Measurements from ENCODE around the gene VAV2. TPM values are rescaled to one million over a fixed set of nuclear protein-coding genes. Genes with fewer than 3 reads are reported as not detected.

Gene VAV2
- polyA plus RNA-seq, 2 of the 4 experiments (the other 2 are of a cell fraction), result 9.8 to 21.4 TPM

- Histone ChIP-seq H3K4me2 (no peak overlapping the region), H3K27ac (no peak overlapping the region), H3K4me1 (no peaks in the 10 kb centered on the region; the same call in 2 of the 3 replicates), H3K9me3 (no peaks in the 10 kb centered on the region), H3K4me3 (no peak overlapping the region)
- no peak for TF ChIP-seq PBX3 (IDR thresholded peaks at IDR 0.05)
- TF ChIP-seq PHF8 (IDR thresholded peaks at IDR 0.05; ENCODE audit: borderline replicate concordance, low read depth), result no peak
- no peak for TF ChIP-seq POLR2AphosphoS2 (conservative IDR thresholded peaks at IDR 0.05; ENCODE audit: low read length)
- TF ChIP-seq NFE2L2 (conservative IDR thresholded peaks at IDR 0.05; ENCODE audit: low read length), result no peak
- no peak; the same call in 2 of the 3 replicates for TF ChIP-seq SMC3 (IDR thresholded peaks at IDR 0.05)
- no peak for TF ChIP-seq ZC3H11A (IDR thresholded peaks at IDR 0.05)
- no peak for TF ChIP-seq HOXB13 (CRISPR knock-in tag; IDR thresholded peaks at IDR 0.05; ENCODE audit: low read depth)
- TF ChIP-seq RCOR1 (IDR thresholded peaks at IDR 0.05; ENCODE audit: low read depth, low read length), result no peak
- TF ChIP-seq RAD21 (conservative IDR thresholded peaks at IDR 0.05 in 1 of 2, IDR thresholded peaks at IDR 0.05 in 1 of 2), result peak; percentile 41 to 59; a peak in 3 of 5 replicates
- no peak for TF ChIP-seq CEBPB (IDR thresholded peaks at IDR 0.05)
- TF ChIP-seq CTCF (IDR thresholded peaks at IDR 0.05), result peak; percentile 86
- FAIRE-seq, result peak; percentile 91
- peak; percentile 86 to 96 for ATAC-seq
- CTCF ChIA-PET, result interaction anchor here (0.6 to 3.5 kb wide), 45 partner anchors 10 to 1447 kb away, joined by 3 to 41 read pairs (median 4); no protein-coding TSS in a partner anchor
- POLR2A ChIA-PET, result no interaction called here
- peak; percentile 78 to 95 for DNase-seq (ENCODE audit: low read depth in 1 of 2, low spot score in 1 of 2)
- 3% methylated on average over 8 of the region's 8 CpGs for WGBS (ENCODE audit: missing lambda C conversion rate)
Observed at GRCh38 chr9:133742849-133743444, 249.2 kb downstream of the VAV2 start.

GRCh38 chr9:133742251-133742650 lies 249.9 kb downstream of the VAV2 start:
- FAIRE-seq (no peak), ATAC-seq (no peak), DNase-seq (ENCODE audit: low read depth in 1 of 2, low spot score in 1 of 2) (no peak)
- Histone ChIP-seq H3K4me1 (no peaks in the 10 kb centered on the region; the same call in 2 of the 3 replicates), H3K27ac (no peak overlapping the region), H3K9me3 (no peaks in the 10 kb centered on the region), H3K4me3 (no peak overlapping the region), H3K4me2 (no peak overlapping the region)
- CTCF ChIA-PET, result interaction anchor here (0.7 to 3.5 kb wide), 35 partner anchors 10 to 287 kb away, joined by 3 to 41 read pairs (median 4); no protein-coding TSS in a partner anchor
- WGBS (ENCODE audit: missing lambda C conversion rate), result 72% methylated on average over 7 of the region's 7 CpGs
- POLR2A ChIA-PET, result no interaction called here
- no peak for TF ChIP-seq REST (IDR thresholded peaks at IDR 0.05)
- no peak for TF ChIP-seq TP53 (CRISPR knock-in tag; IDR thresholded peaks at IDR 0.05)
- no peak for TF ChIP-seq EP300 (IDR thresholded peaks at IDR 0.05)
- TF ChIP-seq FOSB (CRISPR knock-in tag; IDR thresholded peaks at IDR 0.05), result no peak
- TF ChIP-seq HOXB13 (CRISPR knock-in tag; IDR thresholded peaks at IDR 0.05; ENCODE audit: low read depth), result no peak
- no peak for TF ChIP-seq POLR2A (IDR thresholded peaks at IDR 0.05; ENCODE audit: low read length)
- TF ChIP-seq PBX3 (IDR thresholded peaks at IDR 0.05), result no peak
- no peak for TF ChIP-seq MAZ (IDR thresholded peaks at IDR 0.05; ENCODE audit: borderline replicate concordance, low read depth, low read length)
- TF ChIP-seq USF2 (IDR thresholded peaks at IDR 0.05), result no peak
- TF ChIP-seq ZFP36 (IDR thresholded peaks at IDR 0.05; ENCODE audit: borderline replicate concordance, partially characterized antibody), result no peak

All from A549 (cell line).